A549 (cell line): ENCODE measurements around the gene PRADC1. TPM values are rescaled to one million over a fixed set of nuclear protein-coding genes. Genes with fewer than 3 reads are reported as not detected.

Experiments used
- ATAC-seq, 2 experiments: fragments of 200-7000 bp in 1 of 2; fragments of >200 bp in 1 of 2; cut with Nextera tagmentation in 1 of 2; cut with Tn5 transposase in 1 of 2; 3 replicates each; pipeline versions ENCODE4 v1.8.0 to v1.9.1; 2018 to 2020; ENCODE audit warnings: mild to moderate bottlenecking in 1 of 2, moderate library complexity in 1 of 2
- CTCF ChIA-PET: fragments of 300-600 bp; sonication (Branson Sonifier 250); formaldehyde crosslinking; extraction: SDS; loops from one replicate; lab custom pipeline; 2021; ENCODE audit warnings: antibody characterized with exemption, inconsistent platforms; lab: Yijun Ruan, JAX
- POLR2A ChIA-PET: fragments of 350-600 bp; formaldehyde crosslinking; extraction: SDS; loops from one replicate; lab custom pipeline; 2021; ENCODE audit warnings: antibody characterized with exemption, inconsistent platforms; lab: Yijun Ruan, JAX
- DNase-seq, 2 experiments: peaks; one replicate each; pipeline versions ENCODE4 v3.0.0 to v3.0.0-alpha.2; 2011 to 2016; ENCODE audit warnings: low read depth in 1 of 2, low spot score in 1 of 2
- FAIRE-seq: peaks from 2 replicates; lab custom pipeline; 2011; peaks lifted over from hg19 to GRCh38; lab: Jason Lieb, UNC
- H3K27ac ChIP-seq, 2 experiments: fragments of >200 bp; sonication (Bioruptor Twin); formaldehyde crosslinking; 3 replicates each; pipeline ENCODE4 v1.5.1; 2016 to 2017
- H3K4me1 ChIP-seq: fragments of >200 bp; sonication (Bioruptor Twin); formaldehyde crosslinking; 3 replicates; pipeline ENCODE4 v1.6.1; 2016
- H3K4me2 ChIP-seq: fragments of >200 bp; sonication (Bioruptor Twin); formaldehyde crosslinking; 3 replicates; pipeline ENCODE4 v1.6.1; 2016
- H3K4me3 ChIP-seq: fragments of >200 bp; sonication (Bioruptor Twin); formaldehyde crosslinking; 3 replicates; pipeline ENCODE4 v1.5.1; 2016
- H3K9me3 ChIP-seq: fragments of >200 bp; sonication (Bioruptor Twin); formaldehyde crosslinking; 3 replicates; pipeline ENCODE4 v1.6.1; 2016
- BHLHE40 ChIP-seq: IDR thresholded peaks from 2 replicates; pipeline ENCODE4 v1.6.1; 2012; ENCODE audit warnings: low read depth, low read length, inconsistent platforms
- CBX2 ChIP-seq: fragments of 200-600 bp; sonication (generic); IDR thresholded peaks from 2 replicates; pipeline ENCODE4 v1.6.1; 2016; ENCODE audit warnings: low read depth, mild to moderate bottlenecking, borderline replicate concordance
- CHD2 ChIP-seq: fragments of 150-350 bp; IDR thresholded peaks from 2 replicates; pipeline ENCODE4 v1.6.1; 2014; ENCODE audit warnings: low read length; ENCODE audit not compliant: partially characterized antibody
- CHD4 ChIP-seq: fragments of 200-600 bp; sonication (generic); IDR thresholded peaks from 2 replicates; pipeline ENCODE4 v1.6.1; 2016; ENCODE audit warnings: antibody characterized with exemption, mild to moderate bottlenecking, borderline replicate concordance
- ELK1 ChIP-seq: fragments of 150-350 bp; IDR thresholded peaks from 2 replicates; pipeline ENCODE4 v1.6.1; 2014; ENCODE audit warnings: low read depth, mild to moderate bottlenecking, low read length
- ESRRA ChIP-seq: fragments of 150-350 bp; IDR thresholded peaks from 2 replicates; pipeline ENCODE4 v1.6.1; 2014; ENCODE audit warnings: mild to moderate bottlenecking, low read length, borderline replicate concordance
- FOSL2 ChIP-seq, 2 experiments: fragments of 450-650 bp in 1 of 2; fragments of >200 bp in 1 of 2; sonication (Bioruptor Twin) in 1 of 2; formaldehyde crosslinking; IDR thresholded peaks; 2 replicates each; pipeline versions ENCODE4 v1.5.0 to v1.6.1; 2016 to 2020; ENCODE audit warnings: mild to moderate bottlenecking in 1 of 2, moderate library complexity in 1 of 2
- GATA3 ChIP-seq: IDR thresholded peaks from 2 replicates; pipeline ENCODE4 v1.6.1; 2012; ENCODE audit warnings: borderline replicate concordance
- HDAC2 ChIP-seq: fragments of 200-600 bp; sonication (generic); IDR thresholded peaks from 2 replicates; pipeline ENCODE4 v1.6.1; 2016
- HEYL ChIP-seq: fragments of 250-450 bp; sonication (Bioruptor Pico); IDR thresholded peaks from 2 replicates; pipeline ENCODE4 v1.8.0; 2021; ENCODE audit warnings: mild to moderate bottlenecking, moderate library complexity
- HMGXB4 ChIP-seq: fragments of 250-450 bp; sonication (Bioruptor Pico); IDR thresholded peaks from 2 replicates; pipeline ENCODE4 v1.5.0; 2021; ENCODE audit warnings: mild to moderate bottlenecking, moderate library complexity, borderline replicate concordance
- HOXB5 ChIP-seq: fragments of 250-450 bp; sonication (Bioruptor Pico); IDR thresholded peaks from 2 replicates; pipeline ENCODE4 v1.5.0; 2020; ENCODE audit warnings: mild to moderate bottlenecking, moderate library complexity
- MAFK ChIP-seq: fragments of 450-650 bp; IDR thresholded peaks from 2 replicates; pipeline ENCODE4 v1.6.1; 2014; ENCODE audit not compliant: partially characterized antibody
- MYC ChIP-seq: IDR thresholded peaks from 2 replicates; pipeline ENCODE4 v1.6.1; 2012; ENCODE audit warnings: mild to moderate bottlenecking, inconsistent platforms, low read length, improper control_type of control experiment, borderline replicate concordance
- NFE2L2 ChIP-seq: fragments of 150-350 bp; conservative IDR thresholded peaks from 2 replicates; pipeline ENCODE4 v1.6.1; 2014; ENCODE audit warnings: low read length
- PHF8 ChIP-seq: fragments of 200-600 bp; sonication (generic); IDR thresholded peaks from 2 replicates; pipeline ENCODE4 v1.6.1; 2016; ENCODE audit warnings: low read depth, mild to moderate bottlenecking, antibody characterized with exemption, moderate library complexity, borderline replicate concordance
- POLR2AphosphoS2 ChIP-seq: conservative IDR thresholded peaks from 2 replicates; pipeline ENCODE4 v1.6.1; 2012; ENCODE audit warnings: low read length, improper control_type of control experiment, inconsistent platforms
- RARB ChIP-seq: fragments of 250-450 bp; sonication (Bioruptor Pico); IDR thresholded peaks from 2 replicates; pipeline ENCODE4 v1.8.0; 2021; ENCODE audit warnings: mild to moderate bottlenecking, moderate library complexity
- SMC3 ChIP-seq: fragments of >200 bp; sonication (Bioruptor Twin); formaldehyde crosslinking; IDR thresholded peaks from 3 replicates; pipeline ENCODE4 v1.6.1; 2018; ENCODE audit warnings: inconsistent platforms
- TFCP2L1 ChIP-seq: fragments of 250-450 bp; sonication (Bioruptor Pico); IDR thresholded peaks from 2 replicates; pipeline ENCODE4 v1.5.0; 2021; ENCODE audit warnings: mild to moderate bottlenecking
- TP53 ChIP-seq: fragments of 250-450 bp; sonication (Bioruptor Pico); IDR thresholded peaks from 2 replicates; pipeline ENCODE4 v1.5.0; 2021; ENCODE audit warnings: mild to moderate bottlenecking, moderate library complexity
- ZFP36 ChIP-seq: fragments of 450-650 bp; IDR thresholded peaks from 2 replicates; pipeline ENCODE4 v1.6.1; 2014; ENCODE audit warnings: borderline replicate concordance; ENCODE audit not compliant: partially characterized antibody
- WGBS: methylation state at CpG from one replicate; pipeline ENCODE4 v1.1.6; 2017; ENCODE audit errors: missing lambda C conversion rate; 5-methylcytosine and 5-hydroxymethylcytosine counted together
- polyA plus RNA-seq, 4 experiments: library from polyadenylated mRNA; depleted of rRNA in 3 of 4; stranded (reverse); fragments of >200 nt; fragmentation: RNase III in 1 of 4; extraction: RNeasy Plus Mini Kit Qiagen cat#74134 plus additional on column Dnase treatment in 1 of 4; gene quantifications; 2 replicates in 3 of 4; 3 replicates in 1 of 4; pipeline ENCODE4 v1.2.3, GENCODE V29; 2011 to 2017
- TF ChIP-seq, protein P1 (sequence below): fragments of >200 bp; sonication (Bioruptor Twin); formaldehyde crosslinking; IDR thresholded peaks from 2 replicates; pipeline ENCODE4 v1.6.1; 2016

PRADC1 gene
- polyA plus RNA-seq, 2 of the 4 experiments (the other 2 are of a cell fraction), result 11.2 to 12.1 TPM

DNA sequence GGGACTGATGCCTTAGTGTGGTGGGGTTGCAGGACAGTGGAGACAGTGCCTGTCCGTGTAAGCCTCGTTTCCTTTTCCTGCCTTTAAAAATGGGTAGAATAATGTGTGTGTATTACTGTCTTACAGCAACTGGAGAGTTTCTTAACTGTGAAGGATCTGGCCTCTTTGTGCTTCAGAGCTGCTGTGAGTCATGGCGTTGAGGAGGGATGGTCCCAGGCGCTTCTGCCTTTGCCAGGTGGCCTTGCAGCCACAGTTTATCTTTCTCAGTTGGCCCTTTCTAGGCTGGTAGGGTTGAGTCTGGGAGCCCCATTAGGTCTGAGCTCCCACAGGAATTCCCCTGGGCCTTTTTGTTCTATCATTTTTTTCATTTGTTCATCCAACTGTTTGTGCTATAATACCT lies 9.2 kb downstream of the PRADC1 start (continued):
- no peak for TF ChIP-seq ELK1
- no peak for TF ChIP-seq NFE2L2

DNA sequence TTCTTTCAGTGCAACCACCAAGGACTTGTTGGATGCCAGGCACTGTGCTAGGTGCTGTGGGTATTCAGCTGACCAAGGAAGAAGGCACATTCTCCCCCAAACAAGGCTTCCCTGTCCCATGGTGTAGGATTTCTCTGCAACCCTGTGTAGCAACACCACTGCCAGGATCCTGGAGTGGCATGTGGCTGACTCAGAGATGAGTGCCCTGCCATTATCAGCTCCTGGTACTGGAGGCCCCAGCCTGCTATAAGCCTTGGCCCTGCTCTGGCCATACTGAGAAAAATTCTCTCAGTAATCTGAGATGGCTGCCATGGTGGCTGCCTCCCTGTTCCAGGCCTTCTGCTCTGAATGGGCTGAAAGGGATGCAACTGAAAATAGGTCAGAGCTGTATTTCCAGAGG lies 14.7 kb downstream of the PRADC1 start:
- TF ChIP-seq PHF8 (no peak), HOXB5 (CRISPR knock-in tag) (no peak), CBX2 (no peak), POLR2AphosphoS2 (no peak), FOSL2 (IDR thresholded peaks at IDR 0.05) (no peak), FOSL2 (CRISPR knock-in tag; IDR thresholded peaks at IDR 0.05) (no peak), RARB (no peak)
- no peak for ATAC-seq
- no peak for DNase-seq
- Histone ChIP-seq H3K4me2 (no peak overlapping the region), H3K9me3 (no peaks in the 10 kb centered on the region), H3K4me3 (no peak overlapping the region), H3K4me1 (peaks cover 9% of the 10 kb centered on the region), H3K27ac (no peak overlapping the region)
- no peak for FAIRE-seq
- ChIA-PET POLR2A (interaction anchor here (1.5 kb wide), 1 partner anchor 16 kb away, joined by 5 read pairs; the partner anchor contains the start of gene CCT7), CTCF (interaction anchor here (1.2 to 5.1 kb wide), 8 partner anchors 8 to 325 kb away, joined by 3 to 36 read pairs (median 8); partner anchors contain the start of gene PRADC1)

DNA sequence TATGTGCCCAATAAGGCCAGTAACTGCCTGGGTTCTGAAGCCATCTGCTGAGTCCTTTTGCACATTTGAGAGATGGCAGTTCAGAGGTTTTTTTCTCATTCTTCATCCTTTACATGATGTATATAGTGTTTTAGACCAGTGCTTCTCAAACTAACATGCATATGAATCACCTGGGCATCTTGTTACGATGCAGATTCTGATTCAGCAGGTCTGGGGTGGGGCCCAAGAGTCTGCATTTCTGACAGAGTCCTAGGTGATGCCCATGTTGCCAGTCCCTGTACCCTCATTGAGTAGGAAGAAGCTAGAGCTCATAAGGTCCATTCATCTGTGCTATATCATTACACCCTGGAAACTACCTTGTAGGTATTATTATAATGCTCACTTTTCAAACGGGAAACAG lies 15.2 kb downstream of the PRADC1 start:
- 89% methylated on average over 2 of the region's 2 CpGs for WGBS
- TF ChIP-seq RARB (no peak), NFE2L2 (no peak), GATA3 (no peak), SMC3 (no peak), HDAC2 (no peak), HMGXB4 (CRISPR knock-in tag) (no peak)
- POLR2A ChIA-PET, result no interaction called here
- Histone ChIP-seq H3K4me2 (no peak overlapping the region), H3K27ac (no peak overlapping the region), H3K4me3 (no peak overlapping the region), H3K9me3 (no peaks in the 10 kb centered on the region), H3K4me1 (peaks cover 11% of the 10 kb centered on the region)
- no peak for DNase-seq
- no peak for FAIRE-seq
- no peak for ATAC-seq
- CTCF ChIA-PET, result interaction anchor here (1.0 to 5.1 kb wide), 9 partner anchors 8 to 324 kb away, joined by 3 to 36 read pairs (median 6); partner anchors contain the start of gene PRADC1

- Histone ChIP-seq H3K4me3 (no peak overlapping the region), H3K27ac (no peak overlapping the region), H3K9me3 (no peaks in the 10 kb centered on the region), H3K4me1 (peaks cover 15% of the 10 kb centered on the region), H3K4me2 (no peak overlapping the region)
- no peak for FAIRE-seq
- 92% methylated on average over 5 of the region's 5 CpGs for WGBS
- no peak for DNase-seq
- CTCF ChIA-PET, result interaction anchor here (1.0 to 5.1 kb wide), 9 partner anchors 7 to 324 kb away, joined by 3 to 36 read pairs (median 6); partner anchors contain the start of gene PRADC1
- TF ChIP-seq TFCP2L1 (CRISPR knock-in tag) (no peak), BHLHE40 (no peak), CHD2 (no peak), CHD4 (no peak), GATA3 (no peak), ELK1 (no peak), TP53 (CRISPR knock-in tag) (no peak), ZFP36 (no peak), MYC (no peak), HEYL (CRISPR knock-in tag) (no peak), ESRRA (no peak), MAFK (no peak)
- TF ChIP-seq, protein P1, sequence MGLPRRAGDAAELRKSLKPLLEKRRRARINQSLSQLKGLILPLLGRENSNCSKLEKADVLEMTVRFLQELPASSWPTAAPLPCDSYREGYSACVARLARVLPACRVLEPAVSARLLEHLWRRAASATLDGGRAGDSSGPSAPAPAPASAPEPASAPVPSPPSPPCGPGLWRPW, result no peak
- no peak for ATAC-seq
- POLR2A ChIA-PET, result no interaction called here
These were observed 15.9 kb downstream of the PRADC1 start for GRCh38 chr2:73217160-73217559.
